GM18499 (cell line): ENCODE data around the gene BATF.
A peak's percentile ranks its signal among the peaks of the same experiment; 100 is the strongest.

Source experiments
- ATAC-seq: cut with Tn5 transposase; IDR thresholded peaks from one replicate; pipeline ENCODE4 v1.9.1; 2021; ENCODE audit warnings: moderate number of reproducible peaks; ENCODE audit not compliant: insufficient read depth, unreplicated experiment

BATF gene

GRCh38 chr14:75531660-75532317, 9.5 kb downstream of the BATF start:
- ATAC-seq: no peak

GRCh38 chr14:75533791-75534555, 11.7 kb downstream of the BATF start:
- no peak for ATAC-seq

GRCh38 chr14:75535164-75535898, 13.1 kb downstream of the BATF start:
- ATAC-seq: no peak

- ATAC-seq: no peak
Measured at GRCh38 chr14:75537071-75537470, 14.8 kb downstream of the BATF start.

- ATAC-seq: peak; percentile 13
Measured at GRCh38 chr14:75539162-75539560, 16.9 kb downstream of the BATF start.

- peak; percentile 47 for ATAC-seq
Measured at GRCh38 chr14:75539561-75540478, 17.6 kb downstream of the BATF start.

GRCh38 chr14:75540479-75540851, 18.2 kb downstream of the BATF start:
- no peak for ATAC-seq

- peak; percentile 29 for ATAC-seq
Measured at GRCh38 chr14:75542588-75543091, 20.4 kb downstream of the BATF start.

GRCh38 chr14:75543253-75543652, 21.0 kb downstream of the BATF start:
- ATAC-seq: no peak

- ATAC-seq: no peak
Measured at GRCh38 chr14:75543786-75544185, 21.5 kb downstream of the BATF start.

GRCh38 chr14:75545907-75546306, 23.6 kb downstream of the BATF start:
- no peak for ATAC-seq

GRCh38 chr14:75547552-75548250, 25.4 kb downstream of the BATF start:
- ATAC-seq: no peak

GRCh38 chr14:75548544-75548943, 26.3 kb downstream of the BATF start:
- no peak for ATAC-seq

GRCh38 chr14:75549169-75549568, 26.9 kb downstream of the BATF start:
- no peak for ATAC-seq

- no peak for ATAC-seq
Measured at GRCh38 chr14:75551021-75551420, 28.8 kb downstream of the BATF start.

GRCh38 chr14:75553157-75553556, 30.9 kb downstream of the BATF start:
- ATAC-seq: no peak

- ATAC-seq: no peak
Measured at GRCh38 chr14:75553761-75554364, 31.6 kb downstream of the BATF start.

GRCh38 chr14:75554482-75554881, 32.2 kb downstream of the BATF start:
- no peak for ATAC-seq

GRCh38 chr14:75558440-75558839, 36.2 kb downstream of the BATF start:
- no peak for ATAC-seq
